BJ (cell line): ENCODE data around the gene RGS3. TPM values are rescaled to one million over a fixed set of nuclear protein-coding genes. Genes with fewer than 3 reads are reported as not detected.
A peak's percentile ranks its signal among the peaks of the same experiment; 100 is the strongest.

Experiments used
- CTCF ChIA-PET: fragments of 350-600 bp; formaldehyde crosslinking; extraction: SDS; loops from one replicate; lab custom pipeline; 2021; ENCODE audit warnings: antibody characterized with exemption, inconsistent platforms; lab: Yijun Ruan, JAX
- POLR2A ChIA-PET: fragments of 300-600 bp; sonication (Branson Sonifier 250); formaldehyde crosslinking; extraction: SDS; loops from one replicate; lab custom pipeline; 2021; ENCODE audit warnings: antibody characterized with exemption; lab: Charles Lee
- DNase-seq: peaks from one replicate; pipeline ENCODE4 v3.0.0-alpha.2; 2011; ENCODE audit warnings: low read depth
- H3K27me3 ChIP-seq: 2 replicates; pipeline ENCODE4 v1.6.0; 2011; ENCODE audit warnings: low read length; ENCODE audit not compliant: control insufficient read depth, insufficient read depth
- H3K36me3 ChIP-seq: 2 replicates; pipeline ENCODE4 v1.5.1; 2011; ENCODE audit warnings: low read length; ENCODE audit not compliant: control insufficient read depth, insufficient read depth
- H3K4me3 ChIP-seq: 2 replicates; pipeline ENCODE4 v1.5.1; 2011; ENCODE audit warnings: low read depth, mild to moderate bottlenecking, control low read depth, low read length
- polyA plus RNA-seq: library from polyadenylated mRNA; depleted of rRNA; stranded (reverse); fragments of >200 nt; gene quantifications from 2 replicates; pipeline ENCODE4 v1.2.3, GENCODE V29; 2011
- TF ChIP-seq, protein P1 (sequence below): IDR thresholded peaks from 2 replicates; pipeline ENCODE4 v1.5.1; 2011; ENCODE audit warnings: low read depth, mild to moderate bottlenecking, control low read depth, inconsistent platforms, low read length, moderate library complexity; ENCODE audit not compliant: insufficient read depth

RGS3 gene
- polyA plus RNA-seq, 1 experiment, result 66.4 TPM

DNA sequence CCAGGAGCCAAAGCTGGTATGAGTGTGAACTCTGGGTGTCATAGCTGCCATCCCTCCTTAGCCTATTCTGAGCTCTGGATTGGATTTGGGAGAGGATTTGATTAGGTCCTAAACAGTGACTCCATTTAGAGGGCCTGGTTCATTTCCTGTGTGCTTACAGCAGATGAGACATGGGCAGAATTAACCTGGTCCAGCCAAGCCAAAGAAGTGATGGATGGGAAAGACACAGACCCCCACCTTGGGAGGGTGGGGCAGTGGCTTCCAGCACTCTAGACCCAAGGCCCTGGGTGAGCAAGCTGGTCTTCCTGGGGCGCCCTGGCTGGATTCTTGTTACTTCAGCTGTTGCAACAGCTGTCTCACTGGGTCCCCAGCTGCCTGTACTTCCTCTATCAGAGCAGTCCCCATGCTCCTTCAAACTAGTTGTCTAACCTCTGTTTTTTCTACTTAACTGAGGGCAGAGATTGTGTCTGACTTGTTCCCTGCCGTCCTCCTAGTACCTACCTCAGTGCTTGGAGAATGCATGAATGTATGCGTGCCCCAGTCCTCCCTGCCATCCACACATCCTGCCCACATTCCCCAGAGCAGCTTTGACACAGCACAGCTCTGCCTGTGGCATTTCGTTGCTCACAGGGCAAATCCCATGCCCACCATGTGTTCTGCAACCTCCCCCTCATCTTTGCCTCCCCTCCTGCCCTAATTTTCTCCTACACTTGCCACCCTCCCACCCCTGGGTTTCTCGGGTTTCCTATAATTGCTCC, 115.9 kb downstream of the RGS3 start:
- ChIA-PET POLR2A (interaction anchor here (0.6 to 1.5 kb wide), 2 partner anchors 125 to 216 kb away, joined by 3 read pairs; no protein-coding TSS in a partner anchor), CTCF (interaction anchor here (0.5 to 3.1 kb wide), 12 partner anchors 9 to 175 kb away, joined by 3 to 31 read pairs (median 10); no protein-coding TSS in a partner anchor)
- Histone ChIP-seq H3K27me3 (no peaks in the 10 kb centered on the region), H3K4me3 (no peak overlapping the region), H3K36me3 (peaks cover 9% of the 10 kb centered on the region)
- DNase-seq, result no peak
- TF ChIP-seq, protein P1, sequence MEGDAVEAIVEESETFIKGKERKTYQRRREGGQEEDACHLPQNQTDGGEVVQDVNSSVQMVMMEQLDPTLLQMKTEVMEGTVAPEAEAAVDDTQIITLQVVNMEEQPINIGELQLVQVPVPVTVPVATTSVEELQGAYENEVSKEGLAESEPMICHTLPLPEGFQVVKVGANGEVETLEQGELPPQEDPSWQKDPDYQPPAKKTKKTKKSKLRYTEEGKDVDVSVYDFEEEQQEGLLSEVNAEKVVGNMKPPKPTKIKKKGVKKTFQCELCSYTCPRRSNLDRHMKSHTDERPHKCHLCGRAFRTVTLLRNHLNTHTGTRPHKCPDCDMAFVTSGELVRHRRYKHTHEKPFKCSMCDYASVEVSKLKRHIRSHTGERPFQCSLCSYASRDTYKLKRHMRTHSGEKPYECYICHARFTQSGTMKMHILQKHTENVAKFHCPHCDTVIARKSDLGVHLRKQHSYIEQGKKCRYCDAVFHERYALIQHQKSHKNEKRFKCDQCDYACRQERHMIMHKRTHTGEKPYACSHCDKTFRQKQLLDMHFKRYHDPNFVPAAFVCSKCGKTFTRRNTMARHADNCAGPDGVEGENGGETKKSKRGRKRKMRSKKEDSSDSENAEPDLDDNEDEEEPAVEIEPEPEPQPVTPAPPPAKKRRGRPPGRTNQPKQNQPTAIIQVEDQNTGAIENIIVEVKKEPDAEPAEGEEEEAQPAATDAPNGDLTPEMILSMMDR, result no peak

DNA sequence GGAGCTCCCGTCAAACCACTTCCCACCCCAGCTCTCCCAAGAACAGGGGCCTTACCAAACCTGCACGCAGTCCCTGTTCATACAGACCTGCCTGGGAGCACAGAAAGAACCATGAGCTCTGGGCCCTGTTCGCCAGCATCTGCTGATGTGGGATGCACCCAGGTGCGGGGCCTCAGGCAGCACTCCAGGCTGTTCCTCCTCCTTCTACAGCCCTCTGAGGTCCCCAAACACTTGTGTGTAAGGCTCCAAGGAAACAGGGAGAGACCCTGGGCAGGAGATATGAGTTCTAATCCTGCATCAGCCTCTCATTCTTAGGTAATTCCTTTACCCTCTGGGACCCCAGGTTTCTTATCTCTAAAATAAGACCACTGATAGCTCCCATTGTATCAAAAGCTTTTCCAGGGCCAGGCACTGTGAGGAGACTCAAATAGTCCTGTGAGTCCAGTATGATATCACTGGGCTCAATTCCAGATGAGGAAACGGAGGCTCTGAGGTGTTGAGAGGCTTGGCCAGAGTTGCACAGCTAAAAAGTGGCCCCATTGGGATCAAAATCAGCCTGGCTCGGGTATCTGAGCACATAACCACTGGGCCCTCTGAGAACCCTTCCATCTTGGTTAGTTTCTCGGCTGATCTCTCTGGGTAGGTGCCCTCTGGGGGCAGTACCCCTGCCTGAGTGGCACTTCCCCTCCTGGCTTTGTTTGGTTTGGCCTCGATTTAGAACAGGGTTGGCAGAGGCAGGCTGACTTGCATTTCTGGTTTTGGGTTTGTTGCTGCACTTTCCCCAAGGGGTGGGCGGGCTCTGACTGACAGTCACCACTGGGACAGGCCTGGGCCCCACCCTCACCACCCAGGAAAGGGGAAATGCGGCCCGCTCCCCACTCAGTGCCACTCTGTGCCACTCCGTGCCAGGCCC, 116.8 kb downstream of the RGS3 start:
- POLR2A ChIA-PET, result no interaction called here
- H3K36me3 ChIP-seq, result peaks cover 11% of the 10 kb centered on the region
- CTCF ChIA-PET, result interaction anchor here (0.5 to 3.1 kb wide), 10 partner anchors 9 to 176 kb away, joined by 3 to 31 read pairs (median 12); no protein-coding TSS in a partner anchor
- no peak for DNase-seq
- no peak overlapping the region for H3K4me3 ChIP-seq
- TF ChIP-seq, protein P1, result no peak
- H3K27me3 ChIP-seq, result no peaks in the 10 kb centered on the region

DNA sequence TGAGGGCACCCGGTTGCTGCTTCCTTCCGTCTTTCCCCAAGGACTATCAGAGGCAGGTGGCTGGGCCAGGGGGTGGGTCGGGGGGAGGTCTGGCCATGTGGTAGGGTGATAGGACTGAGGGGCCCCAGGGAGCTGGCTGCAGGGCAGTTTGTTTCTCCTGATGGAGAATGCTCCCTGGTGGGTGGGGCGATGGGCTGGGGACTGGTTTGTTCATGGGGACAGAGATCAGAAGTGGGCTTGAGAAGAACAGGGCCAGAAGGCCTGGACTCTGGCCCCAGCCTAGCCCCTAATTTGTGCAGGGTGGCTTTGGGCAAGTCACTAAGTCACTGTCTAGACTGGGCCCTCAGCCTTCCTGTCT, 117.4 kb downstream of the RGS3 start:
- POLR2A ChIA-PET, result no interaction called here
- no peak for DNase-seq
- CTCF ChIA-PET, result interaction anchor here (1.6 to 23.9 kb wide), 3 partner anchors 77 to 306 kb away, joined by 5 to 1084 read pairs (median 288); partner anchors contain the start of genes CDC26 and PRPF4
- TF ChIP-seq, protein P1, result no peak
- peaks cover 12% of the 10 kb centered on the region for H3K36me3 ChIP-seq
- H3K4me3 ChIP-seq, result no peak overlapping the region
- no peaks in the 10 kb centered on the region for H3K27me3 ChIP-seq

DNA sequence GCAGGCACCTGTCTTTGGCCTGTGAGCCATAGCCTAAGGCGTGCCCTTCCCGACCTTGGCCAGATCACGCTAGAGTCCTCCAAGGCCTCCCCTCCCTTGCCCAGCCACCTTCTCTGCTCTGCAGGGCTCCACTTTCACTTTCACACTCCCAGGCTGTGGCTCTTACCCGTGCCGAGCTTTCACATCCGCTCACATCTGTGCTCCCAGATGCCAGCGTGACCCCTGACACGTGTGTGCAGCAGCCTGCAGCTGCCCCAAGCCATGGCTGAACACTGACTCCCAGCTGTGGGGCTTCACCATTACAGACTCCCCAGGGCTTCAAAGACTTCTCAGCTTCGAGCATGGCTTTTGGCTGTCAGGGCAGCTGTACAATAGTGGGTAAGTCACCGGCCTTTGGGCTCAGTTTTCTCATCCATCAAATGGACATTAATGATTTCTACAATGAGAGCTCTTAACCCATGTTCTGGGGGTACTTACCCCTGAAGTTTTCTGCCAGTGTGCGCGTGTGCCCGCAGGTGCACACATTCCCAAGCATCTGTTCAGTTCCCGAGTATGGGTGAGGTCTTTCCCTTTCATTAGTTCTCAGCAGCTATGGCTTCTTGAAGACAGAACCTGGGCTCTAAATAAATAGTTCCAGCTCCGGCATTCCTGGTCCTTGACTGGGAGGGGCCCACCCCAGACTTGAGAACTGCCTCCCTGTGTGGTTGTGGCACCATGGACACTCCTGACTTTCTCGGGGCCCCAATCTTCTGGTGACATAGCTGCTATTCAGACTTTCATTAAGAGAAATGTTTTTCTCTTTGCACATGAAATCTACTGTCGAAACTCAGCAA, 118.6 kb downstream of the RGS3 start:
- no peak for DNase-seq
- CTCF ChIA-PET, result interaction anchor here (1.0 to 23.9 kb wide), 11 partner anchors 9 to 307 kb away, joined by 3 to 1084 read pairs (median 4); partner anchors contain the start of genes CDC26 and PRPF4
- POLR2A ChIA-PET, result interaction anchor here (0.9 kb wide), 1 partner anchor 68 kb away, joined by 3 read pairs; no protein-coding TSS in a partner anchor
- peaks cover 13% of the 10 kb centered on the region for H3K36me3 ChIP-seq
- no peak overlapping the region for H3K4me3 ChIP-seq
- TF ChIP-seq, protein P1, result peak; percentile 39
- H3K27me3 ChIP-seq, result no peaks in the 10 kb centered on the region
